SK-N-SH (cell line): ENCODE measurements around the gene SLC22A5. TPM values are rescaled to one million over a fixed set of nuclear protein-coding genes. Genes with fewer than 3 reads are reported as not detected.

ENCODE experiments used
- CTCF ChIA-PET: fragments of 300-600, 350-600 bp; formaldehyde crosslinking; extraction: SDS; loops from one replicate; lab custom pipeline; 2021; lab: Yijun Ruan, JAX
- POLR2A ChIA-PET: fragments of 350-600 bp; sonication (Branson Sonifier 250); formaldehyde crosslinking; extraction: SDS; loops from one replicate; lab custom pipeline; 2020; ENCODE audit warnings: antibody characterized with exemption, inconsistent platforms; lab: Yijun Ruan, JAX
- DNase-seq: peaks from one replicate; pipeline ENCODE4 v3.0.0; 2012
- H2AFZ ChIP-seq: fragments of 200-600 bp; sonication (generic); 2 replicates; pipeline ENCODE4 v1.8.1; 2016; ENCODE audit warnings: antibody characterized with exemption, mild to moderate bottlenecking, low read depth
- H3F3A ChIP-seq: fragments of 200-600 bp; sonication (generic); replicated peaks from 2 replicates; pipeline ENCODE3; 2016; ENCODE audit warnings: antibody characterized with exemption, mild to moderate bottlenecking; ENCODE audit not compliant: insufficient read depth
- H3K27ac ChIP-seq, 2 experiments: fragments of 200-500 bp in 1 of 2; fragments of 200-600 bp in 1 of 2; sonication (Bioruptor generic) in 1 of 2; sonication (generic), shearing (Covaris generic) in 1 of 2; 2 replicates each; pipeline versions ENCODE4 v1.5.1 to v1.6.1; 2014 to 2016; ENCODE audit warnings: low read depth in 2 of 2, inconsistent platforms in 1 of 2, low read length in 1 of 2, mild to moderate bottlenecking in 1 of 2, mixed read lengths in 1 of 2
- H3K27me3 ChIP-seq: fragments of 200-600 bp; sonication (generic), shearing (Covaris generic); 2 replicates; pipeline ENCODE4 v1.6.1; 2016; ENCODE audit warnings: mixed run types; ENCODE audit not compliant: insufficient read depth
- H3K36me3 ChIP-seq, 2 experiments: fragments of 200-500 bp in 1 of 2; fragments of 200-600 bp in 1 of 2; sonication (Bioruptor generic) in 1 of 2; sonication (generic) in 1 of 2; replicated peaks in 1 of 2; 2 replicates each; pipeline versions ENCODE3 to v1.5.1; 2014 to 2016; ENCODE audit warnings: low read length in 1 of 2, mild to moderate bottlenecking in 1 of 2; ENCODE audit not compliant: insufficient read depth in 2 of 2, control insufficient read depth in 1 of 2
- H3K4me1 ChIP-seq, 2 experiments: fragments of 200-500 bp in 1 of 2; fragments of 200-600 bp in 1 of 2; sonication (Bioruptor generic) in 1 of 2; sonication (generic), shearing (Covaris generic) in 1 of 2; 2 replicates each; pipeline versions ENCODE4 v1.5.1 to v1.6.1; 2014 to 2016; ENCODE audit warnings: low read depth in 1 of 2, low read length in 1 of 2, mixed run types in 1 of 2; ENCODE audit not compliant: insufficient read depth in 2 of 2, control insufficient read depth in 1 of 2
- H3K4me2 ChIP-seq: fragments of 200-600 bp; sonication (generic), shearing (Covaris generic); 2 replicates; pipeline ENCODE4 v1.6.1; 2017; ENCODE audit warnings: mixed run types
- H3K4me3 ChIP-seq, 2 experiments: fragments of 200-500 bp in 1 of 2; fragments of 200-600 bp in 1 of 2; sonication (Bioruptor generic) in 1 of 2; sonication (generic), shearing (Covaris generic) in 1 of 2; 2 replicates each; pipeline versions ENCODE4 v1.5.1 to v1.8.1; 2014 to 2016; ENCODE audit warnings: low read depth in 2 of 2, inconsistent platforms in 1 of 2, low read length in 1 of 2, mild to moderate bottlenecking in 1 of 2, mixed read lengths in 1 of 2, moderate library complexity in 1 of 2
- H3K79me2 ChIP-seq: fragments of 200-600 bp; sonication (generic); 2 replicates; pipeline ENCODE4 v1.8.1; 2017; ENCODE audit warnings: mild to moderate bottlenecking; ENCODE audit not compliant: insufficient read depth
- H3K9ac ChIP-seq: fragments of 200-600 bp; sonication (generic); 2 replicates; pipeline ENCODE4 v1.6.1; 2017; ENCODE audit warnings: mixed run types
- H3K9me2 ChIP-seq: fragments of 200-600 bp; sonication (generic); 2 replicates; pipeline ENCODE4 v1.6.1; 2017; ENCODE audit warnings: mixed run types
- H3K9me3 ChIP-seq: fragments of 200-600 bp; sonication (generic); 2 replicates; pipeline ENCODE4 v1.6.1; 2017; ENCODE audit warnings: mixed run types, mild to moderate bottlenecking, moderate library complexity
- H4K20me1 ChIP-seq: fragments of 200-600 bp; sonication (generic); 2 replicates; pipeline ENCODE4 v1.6.1; 2017; ENCODE audit warnings: mild to moderate bottlenecking, mixed run types; ENCODE audit not compliant: insufficient read depth
- CHD2 ChIP-seq: fragments of 150-350 bp; IDR thresholded peaks from 2 replicates; pipeline ENCODE4 v1.6.1; 2018; ENCODE audit warnings: low read length; ENCODE audit not compliant: partially characterized antibody
- ELF1 ChIP-seq: IDR thresholded peaks from 2 replicates; pipeline ENCODE4 v1.4.0; 2012
- EZH2phosphoT487 ChIP-seq: fragments of 200-600 bp; sonication (generic); IDR thresholded peaks from 2 replicates; pipeline ENCODE4 v1.6.1; 2017; ENCODE audit warnings: low read depth, mixed run types, mild to moderate bottlenecking, antibody characterized with exemption, moderate library complexity, borderline replicate concordance
- FOSL2 ChIP-seq: IDR thresholded peaks from 2 replicates; pipeline ENCODE4 v1.4.0; 2012; ENCODE audit warnings: low read depth, mild to moderate bottlenecking, moderate library complexity, borderline replicate concordance
- FOXJ3 ChIP-seq: sonication (generic); formaldehyde crosslinking; IDR thresholded peaks from 2 replicates; pipeline ENCODE4 v1.5.1; 2020; ENCODE audit warnings: mild to moderate bottlenecking, missing genetic modification reagents
- FOXM1 ChIP-seq: IDR thresholded peaks from 2 replicates; pipeline ENCODE4 v1.4.0; 2012; ENCODE audit warnings: low read depth, mild to moderate bottlenecking
- GATA2 ChIP-seq: sonication (generic); formaldehyde crosslinking; IDR thresholded peaks from 2 replicates; pipeline ENCODE4 v1.5.0; 2020; ENCODE audit warnings: mild to moderate bottlenecking, missing genetic modification reagents
- JUND ChIP-seq: IDR thresholded peaks from 2 replicates; pipeline ENCODE4 v1.4.0; 2012
- NFIC ChIP-seq: IDR thresholded peaks from 2 replicates; pipeline ENCODE4 v1.4.0; 2012; ENCODE audit warnings: borderline replicate concordance
- NRF1 ChIP-seq: IDR thresholded peaks from 2 replicates; pipeline ENCODE4 v1.6.1; 2012; ENCODE audit warnings: low read depth, mild to moderate bottlenecking, low read length
- RAD21 ChIP-seq: IDR thresholded peaks from 2 replicates; pipeline ENCODE4 v1.6.1; 2012; ENCODE audit warnings: mild to moderate bottlenecking, low read length
- RCOR1 ChIP-seq: fragments of 150-350 bp; IDR thresholded peaks from 2 replicates; pipeline ENCODE4 v1.6.1; 2017; ENCODE audit warnings: antibody characterized with exemption, low read length
- RFX5 ChIP-seq: IDR thresholded peaks from 2 replicates; pipeline ENCODE4 v1.6.1; 2012; ENCODE audit warnings: mild to moderate bottlenecking, improper control_type of control experiment, low read length
- SIN3A ChIP-seq: IDR thresholded peaks from 2 replicates; pipeline ENCODE4 v1.6.1; 2012; ENCODE audit warnings: low read depth, mild to moderate bottlenecking, low read length, moderate library complexity, borderline replicate concordance
- SMC3 ChIP-seq: IDR thresholded peaks from 2 replicates; pipeline ENCODE4 v1.6.1; 2012; ENCODE audit warnings: low read depth, low read length, improper control_type of control experiment
- TCF12 ChIP-seq: IDR thresholded peaks from 2 replicates; pipeline ENCODE4 v1.4.0; 2012
- TEAD4 ChIP-seq: IDR thresholded peaks from 2 replicates; pipeline ENCODE4 v1.4.0; 2012; ENCODE audit warnings: mild to moderate bottlenecking, borderline replicate concordance; ENCODE audit not compliant: insufficient read depth
- YY1 ChIP-seq: IDR thresholded peaks from 2 replicates; pipeline ENCODE4 v1.4.0; 2012; ENCODE audit warnings: low read depth, mild to moderate bottlenecking
- whole genome bisulfite sequencing: methylation state at CpG from one replicate; pipeline ENCODE4 v1.1.6; 2017; ENCODE audit warnings: low lambda C conversion rate; 5-methylcytosine and 5-hydroxymethylcytosine counted together
- polyA plus RNA-seq, 3 experiments: library from polyadenylated mRNA; depleted of rRNA; stranded (reverse); fragments of >200 nt; gene quantifications; 2 replicates each; pipeline ENCODE4 v1.2.3, GENCODE V29; 2012
- TF ChIP-seq, protein P1 (sequence below): IDR thresholded peaks from 2 replicates; pipeline ENCODE4 v1.4.0; 2012; ENCODE audit warnings: low read depth
- TF ChIP-seq, protein P2 (sequence below): IDR thresholded peaks from 2 replicates; pipeline ENCODE4 v1.4.0; 2012; ENCODE audit warnings: low read depth, borderline replicate concordance

SLC22A5 gene
- polyA plus RNA-seq, 1 of the 3 experiments (the other 2 are of a cell fraction) = 8.3 TPM

DNA sequence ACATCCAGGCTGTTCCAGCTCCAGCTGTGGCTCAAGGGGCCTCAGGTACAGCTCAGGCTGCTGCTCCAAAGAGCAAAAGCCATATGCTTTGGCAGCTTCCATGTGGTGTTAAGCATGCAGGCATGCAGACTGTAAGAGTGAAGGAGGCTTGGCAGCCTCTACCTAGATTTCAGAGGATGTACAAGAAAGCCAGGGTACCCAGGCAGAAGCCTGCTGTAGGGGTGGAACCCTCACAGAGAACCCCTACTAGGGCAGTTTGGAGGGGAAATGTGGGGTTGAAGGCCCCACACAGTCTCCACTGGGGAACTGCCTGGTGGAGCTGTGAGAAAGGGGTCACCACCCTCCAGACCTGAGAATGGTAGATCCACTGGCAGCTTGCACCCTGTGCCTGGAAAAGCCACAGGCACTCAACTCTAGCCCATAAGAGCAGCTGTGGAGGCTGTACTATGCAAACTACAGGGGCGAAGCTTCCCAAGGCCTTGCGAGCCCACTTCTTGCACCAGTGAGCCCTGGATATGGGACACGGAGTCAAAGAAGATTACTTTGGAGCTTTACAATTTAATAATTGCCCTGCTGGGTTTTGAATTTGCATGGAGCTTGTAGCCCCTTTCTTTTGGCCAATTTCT is 14.3 kb upstream of the SLC22A5 start:
- 83% methylated on average over 2 of the region's 3 CpGs for WGBS
- POLR2A ChIA-PET = interaction anchor here (0.9 kb wide), 1 partner anchor 61 kb away, joined by 3 read pairs; the partner anchor contains the start of gene SLC22A4

DNA sequence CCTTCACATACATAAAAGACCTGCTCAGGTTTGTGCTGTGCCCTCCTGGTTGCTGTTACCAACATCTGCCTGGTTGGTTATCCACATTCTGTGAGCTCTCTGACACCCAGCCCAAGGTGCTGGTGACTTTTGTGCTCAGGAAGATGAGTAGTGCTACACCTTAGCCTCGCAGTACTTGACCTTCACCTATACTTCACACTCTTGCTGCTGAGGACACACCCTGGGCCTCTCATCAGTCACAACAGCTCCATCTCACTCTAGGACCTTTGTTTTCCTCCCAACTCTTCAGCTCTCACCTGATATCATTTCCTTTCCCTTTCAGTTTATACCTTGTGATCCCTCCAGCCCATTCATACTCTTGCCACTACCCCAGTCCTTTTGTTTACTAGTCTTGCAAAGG is 10.7 kb upstream of the SLC22A5 start:
- POLR2A ChIA-PET = no interaction called here
- TF ChIP-seq GATA2 (CRISPR knock-in tag) = no peak
- TF ChIP-seq YY1 = no peak
- TF ChIP-seq SMC3 = no peak
- TF ChIP-seq TEAD4 = no peak
- TF ChIP-seq NRF1 = no peak
- no peak for TF ChIP-seq SIN3A
- H3K4me1 ChIP-seq = no peaks in the 10 kb centered on the region
- CTCF ChIA-PET = interaction anchor here (1.1 kb wide), 1 partner anchor 120 kb away, joined by 3 read pairs; no protein-coding TSS in a partner anchor
- H3K4me2 ChIP-seq = no peak overlapping the region
- H3K36me3 ChIP-seq = peaks cover 0 to 2% of the 10 kb centered on the region in 2 experiments
- DNase-seq = no peak
- H3F3A ChIP-seq = peaks cover 3% of the 10 kb centered on the region
- H4K20me1 ChIP-seq = no peaks in the 10 kb centered on the region
- H3K27me3 ChIP-seq = no peaks in the 10 kb centered on the region
- no peak overlapping the region for H2AFZ ChIP-seq
- no peaks in the 10 kb centered on the region for H3K9me3 ChIP-seq
- H3K79me2 ChIP-seq = no peaks in the 10 kb centered on the region
- no peak overlapping the region for H3K27ac ChIP-seq
- 67% methylated on average over 1 of the region's 1 CpG for WGBS
- H3K9me2 ChIP-seq = no peaks in the 10 kb centered on the region
- H3K4me3 ChIP-seq = no peak overlapping the region
- no peak overlapping the region for H3K9ac ChIP-seq

More for the DNA sequence above, 14.3 kb upstream of the SLC22A5 start:
- Histone ChIP-seq H2AFZ (no peak overlapping the region), H3K79me2 (no peaks in the 10 kb centered on the region), H3K4me2 (no peak overlapping the region), H3K9ac (no peak overlapping the region), H3K4me1 (no peaks in the 10 kb centered on the region), H3K9me2 (no peaks in the 10 kb centered on the region), H3F3A (no peaks in the 10 kb centered on the region), H4K20me1 (no peaks in the 10 kb centered on the region), H3K9me3 (no peaks in the 10 kb centered on the region), H3K27ac (no peak overlapping the region), H3K27me3 (no peaks in the 10 kb centered on the region), H3K36me3 (peaks cover 0 to 2% of the 10 kb centered on the region in 2 experiments), H3K4me3 (no peak overlapping the region)
- CTCF ChIA-PET = no interaction called here
- no peak for DNase-seq
- TF ChIP-seq TCF12 (no peak), GATA2 (CRISPR knock-in tag) (no peak), JUND (no peak), NFIC (no peak), EZH2phosphoT487 (no peak), FOSL2 (no peak), RCOR1 (no peak), SIN3A (no peak), FOXJ3 (CRISPR knock-in tag) (no peak), SMC3 (no peak), FOXM1 (no peak), RFX5 (no peak), RAD21 (no peak), ELF1 (no peak), CHD2 (no peak), YY1 (no peak)
- TF ChIP-seq, protein P1, sequence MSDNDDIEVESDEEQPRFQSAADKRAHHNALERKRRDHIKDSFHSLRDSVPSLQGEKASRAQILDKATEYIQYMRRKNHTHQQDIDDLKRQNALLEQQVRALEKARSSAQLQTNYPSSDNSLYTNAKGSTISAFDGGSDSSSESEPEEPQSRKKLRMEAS = no peak
- TF ChIP-seq, protein P2, sequence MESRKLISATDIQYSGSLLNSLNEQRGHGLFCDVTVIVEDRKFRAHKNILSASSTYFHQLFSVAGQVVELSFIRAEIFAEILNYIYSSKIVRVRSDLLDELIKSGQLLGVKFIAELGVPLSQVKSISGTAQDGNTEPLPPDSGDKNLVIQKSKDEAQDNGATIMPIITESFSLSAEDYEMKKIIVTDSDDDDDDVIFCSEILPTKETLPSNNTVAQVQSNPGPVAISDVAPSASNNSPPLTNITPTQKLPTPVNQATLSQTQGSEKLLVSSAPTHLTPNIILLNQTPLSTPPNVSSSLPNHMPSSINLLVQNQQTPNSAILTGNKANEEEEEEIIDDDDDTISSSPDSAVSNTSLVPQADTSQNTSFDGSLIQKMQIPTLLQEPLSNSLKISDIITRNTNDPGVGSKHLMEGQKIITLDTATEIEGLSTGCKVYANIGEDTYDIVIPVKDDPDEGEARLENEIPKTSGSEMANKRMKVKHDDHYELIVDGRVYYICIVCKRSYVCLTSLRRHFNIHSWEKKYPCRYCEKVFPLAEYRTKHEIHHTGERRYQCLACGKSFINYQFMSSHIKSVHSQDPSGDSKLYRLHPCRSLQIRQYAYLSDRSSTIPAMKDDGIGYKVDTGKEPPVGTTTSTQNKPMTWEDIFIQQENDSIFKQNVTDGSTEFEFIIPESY = no peak
